Mucosa of descending colon (tissue), 3 donors: ENCODE data around the gene RPL18. TPM values are rescaled to one million over a fixed set of nuclear protein-coding genes. Genes with fewer than 3 reads are reported as not detected.
"Not testable (repeated sequence)": the region's sequence is repeated elsewhere in the genome, so short reads cannot be mapped to it uniquely, and the experiment has no call there.

Experiments used
- ATAC-seq: fragments of 200-7000 bp; cut with Tn5 transposase; one replicate; pipeline ENCODE4 v1.9.1; 2020; ENCODE audit warnings: mild to moderate bottlenecking, moderate library complexity
- DNase-seq, 3 donors: peaks; one replicate each; pipeline ENCODE4 v3.0.0-alpha.2; 2020
- H3K36me3 ChIP-seq: fragments of 200-600 bp; one replicate; pipeline ENCODE4 v1.8.0; 2021; ENCODE audit warnings: low read depth, mild to moderate bottlenecking
- H3K4me1 ChIP-seq: fragments of 200-600 bp; one replicate; pipeline ENCODE4 v1.8.0; 2021; ENCODE audit warnings: low read depth, mild to moderate bottlenecking
- H3K4me3 ChIP-seq: fragments of 200-600 bp; one replicate; pipeline ENCODE4 v1.8.0; 2021; ENCODE audit warnings: mild to moderate bottlenecking
- H3K9me3 ChIP-seq: fragments of 200-600 bp; one replicate; pipeline ENCODE4 v1.8.0; 2021; ENCODE audit warnings: mild to moderate bottlenecking
- CTCF ChIP-seq: fragments of 200-600 bp; IDR thresholded peaks from one replicate; pipeline ENCODE4 v1.8.0; 2022; ENCODE audit warnings: antibody characterized with exemption, mild to moderate bottlenecking
- intact Hi-C, 2 donors: fragments of 100-400 bp; cut with DNase I in 1 of 2; cut with micrococcal nuclease in 1 of 2; formaldehyde crosslinking; loops; one replicate each; pipeline versions ENCODE4 v1.11.0 to v1.11.1; 2022; cut with DNase I, micrococcal nuclease
- total RNA-seq, 3 donors: library from RNA; stranded (reverse); fragmentation: NEBNext Ultra II Directional in 2 of 3; extraction: Animal tissue kit (Norgen Biotek cat#: 25700) in 2 of 3; gene quantifications; one replicate each; pipeline versions ENCODE4 v1.2.1 to v1.2.4, GENCODE V29; 2021 to 2023
- donor health status: DM: no; HTN: no; CAD: no; lungs with moderate emphysema.
- donor health status: DM: no; HTN: no; CAD: no.
- donor health status: DM: no; HTN: yes; CAD: no.

RPL18 gene
- total RNA-seq, 3 donors from 2014 or later: 999 to 1,336 (median 1,270) TPM

GRCh38 chr19:48634424-48635262, 15.7 kb upstream of the RPL18 start:
- intact Hi-C loops: no loop called here
- Histone ChIP-seq H3K4me3 (no peak overlapping the region), H3K36me3 (peaks cover 4% of the 10 kb centered on the region), H3K4me1 (peaks cover 55% of the 10 kb centered on the region), H3K9me3 (no peaks in the 10 kb centered on the region)
- ATAC-seq (peak; percentile 58), DNase-seq (peak; percentile 98 to 99 (median 98))
- TF ChIP-seq CTCF: no peak

- no peak for TF ChIP-seq CTCF
- ATAC-seq (no peak), DNase-seq (no peak)
- Histone ChIP-seq H3K36me3 (peaks cover 4% of the 10 kb centered on the region), H3K4me1 (peaks cover 61% of the 10 kb centered on the region), H3K4me3 (no peak overlapping the region), H3K9me3 (no peaks in the 10 kb centered on the region)
- intact Hi-C loops: no loop called here
These were observed 15.0 kb upstream of the RPL18 start for GRCh38 chr19:48634036-48634342.

- TF ChIP-seq CTCF: no peak
- intact Hi-C loops: no loop called here
- ATAC-seq (no peak), DNase-seq (peak; percentile 69 to 80 (median 75))
- Histone ChIP-seq H3K36me3 (peaks cover 4% of the 10 kb centered on the region), H3K4me3 (no peak overlapping the region), H3K4me1 (peaks cover 60% of the 10 kb centered on the region), H3K9me3 (no peaks in the 10 kb centered on the region)
These were observed 14.4 kb upstream of the RPL18 start for GRCh38 chr19:48633148-48634035.

- Histone ChIP-seq H3K4me3 (no peak overlapping the region), H3K4me1 (peaks cover 63% of the 10 kb centered on the region), H3K9me3 (no peaks in the 10 kb centered on the region), H3K36me3 (peaks cover 4% of the 10 kb centered on the region)
- DNase-seq (no peak), ATAC-seq (no peak)
- TF ChIP-seq CTCF: no peak
- intact Hi-C loops: no loop called here
These were observed 13.7 kb upstream of the RPL18 start for GRCh38 chr19:48632692-48633147.

- DNase-seq, H3K9me3 ChIP-seq, intact Hi-C loops, ATAC-seq, H3K4me3 ChIP-seq, H3K36me3 ChIP-seq: not testable (repeated sequence)
- H3K4me1 ChIP-seq: peaks cover 66% of the 10 kb centered on the region
These were observed 13.3 kb upstream of the RPL18 start for GRCh38 chr19:48632286-48632685.

- intact Hi-C loops: no loop called here
- H3K4me3 ChIP-seq: no peak overlapping the region
- ATAC-seq (no peak), DNase-seq (no peak)
- no peak for TF ChIP-seq CTCF
- H3K9me3 ChIP-seq: no peaks in the 10 kb centered on the region
- H3K36me3 ChIP-seq: peaks cover 4% of the 10 kb centered on the region
- peaks cover 71% of the 10 kb centered on the region for H3K4me1 ChIP-seq
These were observed 12.2 kb upstream of the RPL18 start for GRCh38 chr19:48631225-48631624.
